NCI-H187 treated with DMSO at 0.1 percent for 48 hours (cell line): ENCODE data around the gene NFU1.

Experiments used
- DNase-seq: peaks from one replicate; lab custom pipeline; 2025; lab: John Stamatoyannopoulos, UW

Gene NFU1

GRCh38 chr2:69436938-69437750 lies at the start of gene NFU1:
Gene NFU1, minus strand, starts transcription at chr2:69437435. Its CDS starts 13 bp downstream, at chr2:69437422.
- DNase-seq, result peak; percentile 30

- peak; percentile 13 for DNase-seq
Measured at GRCh38 chr2:69483696-69484095, 46.5 kb upstream of the NFU1 start.

GRCh38 chr2:69483024-69483423 lies 45.8 kb upstream of the NFU1 start:
- DNase-seq, result no peak

- DNase-seq, result peak; percentile 66
Measured at GRCh38 chr2:69482471-69482870, 45.2 kb upstream of the NFU1 start.

GRCh38 chr2:69481421-69481820 lies 44.2 kb upstream of the NFU1 start:
- no peak for DNase-seq

- DNase-seq, result no peak
Measured at GRCh38 chr2:69477627-69478026, 40.4 kb upstream of the NFU1 start.

- no peak for DNase-seq
Measured at GRCh38 chr2:69474688-69475087, 37.5 kb upstream of the NFU1 start.

- no peak for DNase-seq
Measured at GRCh38 chr2:69471793-69472192, 34.6 kb upstream of the NFU1 start.

- no peak for DNase-seq
Measured at GRCh38 chr2:69470911-69471310, 33.7 kb upstream of the NFU1 start.

GRCh38 chr2:69469784-69470183 lies 32.5 kb upstream of the NFU1 start:
- DNase-seq, result no peak

- DNase-seq, result no peak
Measured at GRCh38 chr2:69469375-69469774, 32.1 kb upstream of the NFU1 start.

GRCh38 chr2:69466728-69467127 lies 29.5 kb upstream of the NFU1 start:
- no peak for DNase-seq

- no peak for DNase-seq
Measured at GRCh38 chr2:69465513-69466456, 28.6 kb upstream of the NFU1 start.

- DNase-seq, result no peak
Measured at GRCh38 chr2:69464575-69464974, 27.3 kb upstream of the NFU1 start.

GRCh38 chr2:69462780-69463179 lies 25.5 kb upstream of the NFU1 start:
- no peak for DNase-seq

GRCh38 chr2:69461404-69461803 lies 24.2 kb upstream of the NFU1 start:
- no peak for DNase-seq

GRCh38 chr2:69459936-69460335 lies 22.7 kb upstream of the NFU1 start:
- DNase-seq, result no peak

GRCh38 chr2:69456950-69457445 lies 19.8 kb upstream of the NFU1 start:
- DNase-seq, result no peak

- no peak for DNase-seq
Measured at GRCh38 chr2:69456154-69456553, 18.9 kb upstream of the NFU1 start.

- no peak for DNase-seq
Measured at GRCh38 chr2:69454976-69455375, 17.7 kb upstream of the NFU1 start.

GRCh38 chr2:69453475-69454129 lies 16.4 kb upstream of the NFU1 start:
- no peak for DNase-seq

GRCh38 chr2:69452687-69453086 lies 15.5 kb upstream of the NFU1 start:
- DNase-seq, result no peak
